WTC11 (cell line): Measurements from ENCODE around the gene SCAF4. TPM values are rescaled to one million over a fixed set of nuclear protein-coding genes. Genes with fewer than 3 reads are reported as not detected.

Experiments
- ATAC-seq: fragments of 200-7000 bp; cut with Tn5 transposase; 2 replicates; pipeline ENCODE4 v1.10.0; 2021; ENCODE audit warnings: mild to moderate bottlenecking, moderate library complexity
- CTCF ChIA-PET: fragments of 300-600 bp; sonication (Branson Sonifier 250); formaldehyde crosslinking; loops from one replicate; lab custom pipeline; 2021; ENCODE audit warnings: antibody characterized with exemption; lab: Charles Lee
- POLR2A ChIA-PET: fragments of 350-600 bp; sonication (Branson Sonifier 250); formaldehyde crosslinking; loops from one replicate; lab custom pipeline; 2021; ENCODE audit warnings: antibody characterized with exemption; lab: Charles Lee
- DNase-seq: peaks from one replicate; pipeline ENCODE4 v3.0.0; 2021; ENCODE audit warnings: low spot score
- H3K27ac Mint-ChIP-seq: 2 replicates; pipeline ENCODE4 v1.8.0; 2021; ENCODE audit warnings: mixed read lengths
- H3K27me3 Mint-ChIP-seq: 2 replicates; pipeline ENCODE4 v1.8.0; 2021; ENCODE audit warnings: low read depth, mild to moderate bottlenecking, moderate library complexity, mixed read lengths
- H3K36me3 Mint-ChIP-seq: 2 replicates; pipeline ENCODE4 v1.8.0; 2021; ENCODE audit warnings: mixed read lengths
- H3K4me1 Mint-ChIP-seq: 2 replicates; pipeline ENCODE4 v1.8.0; 2022; ENCODE audit warnings: mixed read lengths
- H3K4me3 Mint-ChIP-seq: 2 replicates; pipeline ENCODE4 v1.8.0; 2021; ENCODE audit warnings: mild to moderate bottlenecking, moderate library complexity, mixed read lengths
- H3K9me3 Mint-ChIP-seq: 2 replicates; pipeline ENCODE4 v1.8.0; 2021; ENCODE audit warnings: mixed read lengths
- ATF1 ChIP-seq: sonication (generic); formaldehyde crosslinking; IDR thresholded peaks from 2 replicates; pipeline ENCODE4 v1.8.1; 2023; ENCODE audit warnings: mild to moderate bottlenecking, moderate library complexity, missing genetic modification reagents
- FOXP1 ChIP-seq: sonication (generic); formaldehyde crosslinking; IDR thresholded peaks from 2 replicates; pipeline ENCODE4 v1.8.0; 2022; ENCODE audit warnings: missing genetic modification reagents, mild to moderate bottlenecking, moderate library complexity, borderline replicate concordance
- GRHL2 ChIP-seq: fragments of 250-450 bp; sonication (Bioruptor Pico); IDR thresholded peaks from 2 replicates; pipeline ENCODE4 v1.8.0; 2022; ENCODE audit warnings: mild to moderate bottlenecking, moderate library complexity; ENCODE audit not compliant: insufficient replicate concordance, severe bottlenecking
- MYBL2 ChIP-seq: sonication (generic); formaldehyde crosslinking; IDR thresholded peaks from 2 replicates; pipeline ENCODE4 v1.8.1; 2023; ENCODE audit warnings: mild to moderate bottlenecking, moderate library complexity, missing genetic modification reagents
- NFATC4 ChIP-seq: fragments of 250-450 bp; sonication (Bioruptor Pico); IDR thresholded peaks from 2 replicates; pipeline ENCODE4 v1.9.0; 2021; ENCODE audit warnings: mild to moderate bottlenecking
- RELA ChIP-seq: sonication (generic); formaldehyde crosslinking; IDR thresholded peaks from 2 replicates; pipeline ENCODE4 v1.8.1; 2022; ENCODE audit warnings: missing genetic modification reagents, mild to moderate bottlenecking, borderline replicate concordance
- SMAD4 ChIP-seq: sonication (generic); formaldehyde crosslinking; IDR thresholded peaks from 2 replicates; pipeline ENCODE4 v1.8.0; 2022; ENCODE audit warnings: mild to moderate bottlenecking, missing genetic modification reagents
- SP1 ChIP-seq: sonication (generic); formaldehyde crosslinking; conservative IDR thresholded peaks from 2 replicates; pipeline ENCODE4 v1.8.1; 2022; ENCODE audit warnings: missing genetic modification reagents
- TEAD1 ChIP-seq: sonication (generic); formaldehyde crosslinking; IDR thresholded peaks from 2 replicates; pipeline ENCODE4 v1.8.0; 2022; ENCODE audit warnings: mild to moderate bottlenecking, missing genetic modification reagents
- ZNF317 ChIP-seq: sonication (generic); formaldehyde crosslinking; IDR thresholded peaks from 2 replicates; pipeline ENCODE4 v1.8.1; 2023; ENCODE audit warnings: low read depth, mild to moderate bottlenecking, moderate library complexity, missing genetic modification reagents, borderline replicate concordance
- total RNA-seq: library from RNA; stranded (reverse); gene quantifications from 3 replicates; pipeline ENCODE4 v1.2.3, GENCODE V29; 2021
- TF ChIP-seq, protein P1 (sequence below): sonication (generic); formaldehyde crosslinking; IDR thresholded peaks from 2 replicates; pipeline ENCODE4 v1.8.1; 2023; ENCODE audit warnings: mild to moderate bottlenecking, moderate library complexity, missing genetic modification reagents
- TF ChIP-seq, protein P2 (sequence below): sonication (generic); formaldehyde crosslinking; IDR thresholded peaks from 2 replicates; pipeline ENCODE4 v1.8.0; 2022; ENCODE audit warnings: mild to moderate bottlenecking, missing genetic modification reagents
- TF ChIP-seq, protein P3 (sequence below): sonication (generic); formaldehyde crosslinking; IDR thresholded peaks from 2 replicates; pipeline ENCODE4 v1.8.0; 2023; ENCODE audit warnings: missing genetic modification reagents, mild to moderate bottlenecking, borderline replicate concordance
- TF ChIP-seq, protein P4 (sequence below): sonication (generic); formaldehyde crosslinking; IDR thresholded peaks from 2 replicates; pipeline ENCODE4 v1.8.0; 2023; ENCODE audit warnings: missing genetic modification reagents
- TF ChIP-seq, protein P5 (sequence below): sonication (generic); formaldehyde crosslinking; IDR thresholded peaks from 2 replicates; pipeline ENCODE4 v1.8.1; 2022; ENCODE audit warnings: low read depth, mild to moderate bottlenecking, moderate library complexity, missing genetic modification reagents, borderline replicate concordance
- TF ChIP-seq, protein P6 (sequence below): sonication (generic); formaldehyde crosslinking; IDR thresholded peaks from 2 replicates; pipeline ENCODE4 v1.8.1; 2023; ENCODE audit warnings: mild to moderate bottlenecking, missing genetic modification reagents, moderate library complexity

Gene SCAF4
- total RNA-seq, 1 experiment from 2014 or later: 54.0 TPM

DNA sequence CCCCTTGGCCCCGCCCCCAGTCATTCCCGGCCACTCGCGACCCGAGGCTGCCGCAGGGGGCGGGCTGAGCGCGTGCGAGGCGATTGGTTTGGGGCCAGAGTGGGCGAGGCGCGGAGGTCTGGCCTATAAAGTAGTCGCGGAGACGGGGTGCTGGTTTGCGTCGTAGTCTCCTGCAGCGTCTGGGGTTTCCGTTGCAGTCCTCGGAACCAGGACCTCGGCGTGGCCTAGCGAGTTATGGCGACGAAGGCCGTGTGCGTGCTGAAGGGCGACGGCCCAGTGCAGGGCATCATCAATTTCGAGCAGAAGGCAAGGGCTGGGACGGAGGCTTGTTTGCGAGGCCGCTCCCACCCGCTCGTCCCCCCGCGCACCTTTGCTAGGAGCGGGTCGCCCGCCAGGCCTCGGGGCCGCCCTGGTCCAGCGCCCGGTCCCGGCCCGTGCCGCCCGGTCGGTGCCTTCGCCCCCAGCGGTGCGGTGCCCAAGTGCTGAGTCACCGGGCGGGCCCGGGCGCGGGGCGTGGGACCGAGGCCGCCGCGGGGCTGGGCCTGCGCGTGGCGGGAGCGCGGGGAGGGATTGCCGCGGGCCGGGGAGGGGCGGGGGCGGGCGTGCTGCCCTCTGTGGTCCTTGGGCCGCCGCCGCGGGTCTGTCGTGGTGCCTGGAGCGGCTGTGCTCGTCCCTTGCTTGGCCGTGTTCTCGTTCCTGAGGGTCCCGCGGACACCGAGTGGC is 72.2 kb downstream of the SCAF4 start, which contains the start of gene SOD1 (continued):
- peak; percentile 82; the same call in 1 of the 2 replicates for TF ChIP-seq FOXP1 (CRISPR knock-in tag)
- TF ChIP-seq, protein P1, sequence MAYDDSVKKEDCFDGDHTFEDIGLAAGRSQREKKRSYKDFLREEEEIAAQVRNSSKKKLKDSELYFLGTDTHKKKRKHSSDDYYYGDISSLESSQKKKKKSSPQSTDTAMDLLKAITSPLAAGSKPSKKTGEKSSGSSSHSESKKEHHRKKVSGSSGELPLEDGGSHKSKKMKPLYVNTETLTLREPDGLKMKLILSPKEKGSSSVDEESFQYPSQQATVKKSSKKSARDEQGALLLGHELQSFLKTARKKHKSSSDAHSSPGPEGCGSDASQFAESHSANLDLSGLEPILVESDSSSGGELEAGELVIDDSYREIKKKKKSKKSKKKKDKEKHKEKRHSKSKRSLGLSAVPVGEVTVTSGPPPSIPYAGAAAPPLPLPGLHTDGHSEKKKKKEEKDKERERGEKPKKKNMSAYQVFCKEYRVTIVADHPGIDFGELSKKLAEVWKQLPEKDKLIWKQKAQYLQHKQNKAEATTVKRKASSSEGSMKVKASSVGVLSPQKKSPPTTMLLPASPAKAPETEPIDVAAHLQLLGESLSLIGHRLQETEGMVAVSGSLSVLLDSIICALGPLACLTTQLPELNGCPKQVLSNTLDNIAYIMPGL (CRISPR knock-in tag): 0 out of 2 replicates have a peak, but pooled peaks have one; percentile 22
- TF ChIP-seq, protein P2, sequence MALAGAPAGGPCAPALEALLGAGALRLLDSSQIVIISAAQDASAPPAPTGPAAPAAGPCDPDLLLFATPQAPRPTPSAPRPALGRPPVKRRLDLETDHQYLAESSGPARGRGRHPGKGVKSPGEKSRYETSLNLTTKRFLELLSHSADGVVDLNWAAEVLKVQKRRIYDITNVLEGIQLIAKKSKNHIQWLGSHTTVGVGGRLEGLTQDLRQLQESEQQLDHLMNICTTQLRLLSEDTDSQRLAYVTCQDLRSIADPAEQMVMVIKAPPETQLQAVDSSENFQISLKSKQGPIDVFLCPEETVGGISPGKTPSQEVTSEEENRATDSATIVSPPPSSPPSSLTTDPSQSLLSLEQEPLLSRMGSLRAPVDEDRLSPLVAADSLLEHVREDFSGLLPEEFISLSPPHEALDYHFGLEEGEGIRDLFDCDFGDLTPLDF: peak; percentile 78; the same call in 1 of the 2 replicates
- TF ChIP-seq RELA (CRISPR knock-in tag): peak; percentile 84; the same call in 1 of the 2 replicates
- TF ChIP-seq, protein P3, sequence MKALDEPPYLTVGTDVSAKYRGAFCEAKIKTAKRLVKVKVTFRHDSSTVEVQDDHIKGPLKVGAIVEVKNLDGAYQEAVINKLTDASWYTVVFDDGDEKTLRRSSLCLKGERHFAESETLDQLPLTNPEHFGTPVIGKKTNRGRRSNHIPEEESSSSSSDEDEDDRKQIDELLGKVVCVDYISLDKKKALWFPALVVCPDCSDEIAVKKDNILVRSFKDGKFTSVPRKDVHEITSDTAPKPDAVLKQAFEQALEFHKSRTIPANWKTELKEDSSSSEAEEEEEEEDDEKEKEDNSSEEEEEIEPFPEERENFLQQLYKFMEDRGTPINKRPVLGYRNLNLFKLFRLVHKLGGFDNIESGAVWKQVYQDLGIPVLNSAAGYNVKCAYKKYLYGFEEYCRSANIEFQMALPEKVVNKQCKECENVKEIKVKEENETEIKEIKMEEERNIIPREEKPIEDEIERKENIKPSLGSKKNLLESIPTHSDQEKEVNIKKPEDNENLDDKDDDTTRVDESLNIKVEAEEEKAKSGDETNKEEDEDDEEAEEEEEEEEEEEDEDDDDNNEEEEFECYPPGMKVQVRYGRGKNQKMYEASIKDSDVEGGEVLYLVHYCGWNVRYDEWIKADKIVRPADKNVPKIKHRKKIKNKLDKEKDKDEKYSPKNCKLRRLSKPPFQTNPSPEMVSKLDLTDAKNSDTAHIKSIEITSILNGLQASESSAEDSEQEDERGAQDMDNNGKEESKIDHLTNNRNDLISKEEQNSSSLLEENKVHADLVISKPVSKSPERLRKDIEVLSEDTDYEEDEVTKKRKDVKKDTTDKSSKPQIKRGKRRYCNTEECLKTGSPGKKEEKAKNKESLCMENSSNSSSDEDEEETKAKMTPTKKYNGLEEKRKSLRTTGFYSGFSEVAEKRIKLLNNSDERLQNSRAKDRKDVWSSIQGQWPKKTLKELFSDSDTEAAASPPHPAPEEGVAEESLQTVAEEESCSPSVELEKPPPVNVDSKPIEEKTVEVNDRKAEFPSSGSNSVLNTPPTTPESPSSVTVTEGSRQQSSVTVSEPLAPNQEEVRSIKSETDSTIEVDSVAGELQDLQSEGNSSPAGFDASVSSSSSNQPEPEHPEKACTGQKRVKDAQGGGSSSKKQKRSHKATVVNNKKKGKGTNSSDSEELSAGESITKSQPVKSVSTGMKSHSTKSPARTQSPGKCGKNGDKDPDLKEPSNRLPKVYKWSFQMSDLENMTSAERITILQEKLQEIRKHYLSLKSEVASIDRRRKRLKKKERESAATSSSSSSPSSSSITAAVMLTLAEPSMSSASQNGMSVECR (CRISPR knock-in tag): peak; percentile 93
- 0 out of 2 replicates have a peak, but pooled peaks have one; percentile 48 for TF ChIP-seq SMAD4 (CRISPR knock-in tag)
- TF ChIP-seq, protein P4, sequence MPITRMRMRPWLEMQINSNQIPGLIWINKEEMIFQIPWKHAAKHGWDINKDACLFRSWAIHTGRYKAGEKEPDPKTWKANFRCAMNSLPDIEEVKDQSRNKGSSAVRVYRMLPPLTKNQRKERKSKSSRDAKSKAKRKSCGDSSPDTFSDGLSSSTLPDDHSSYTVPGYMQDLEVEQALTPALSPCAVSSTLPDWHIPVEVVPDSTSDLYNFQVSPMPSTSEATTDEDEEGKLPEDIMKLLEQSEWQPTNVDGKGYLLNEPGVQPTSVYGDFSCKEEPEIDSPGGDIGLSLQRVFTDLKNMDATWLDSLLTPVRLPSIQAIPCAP (CRISPR knock-in tag): peak; percentile 71; the same call in 1 of the 2 replicates
- TF ChIP-seq, protein P5, sequence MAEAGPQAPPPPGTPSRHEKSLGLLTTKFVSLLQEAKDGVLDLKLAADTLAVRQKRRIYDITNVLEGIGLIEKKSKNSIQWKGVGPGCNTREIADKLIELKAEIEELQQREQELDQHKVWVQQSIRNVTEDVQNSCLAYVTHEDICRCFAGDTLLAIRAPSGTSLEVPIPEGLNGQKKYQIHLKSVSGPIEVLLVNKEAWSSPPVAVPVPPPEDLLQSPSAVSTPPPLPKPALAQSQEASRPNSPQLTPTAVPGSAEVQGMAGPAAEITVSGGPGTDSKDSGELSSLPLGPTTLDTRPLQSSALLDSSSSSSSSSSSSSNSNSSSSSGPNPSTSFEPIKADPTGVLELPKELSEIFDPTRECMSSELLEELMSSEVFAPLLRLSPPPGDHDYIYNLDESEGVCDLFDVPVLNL (CRISPR knock-in tag): peak; percentile 36; the same call in 1 of the 2 replicates
- no peak for TF ChIP-seq ZNF317
- TF ChIP-seq ATF1 (CRISPR knock-in tag): peak; percentile 76; the same call in 1 of the 2 replicates
- TF ChIP-seq MYBL2 (CRISPR knock-in tag): peak; percentile 66; the same call in 1 of the 2 replicates
- TF ChIP-seq SP1 (CRISPR knock-in tag): peak; percentile 93
- peak; percentile 79 for TF ChIP-seq TEAD1 (CRISPR knock-in tag)
- no peak for TF ChIP-seq GRHL2 (CRISPR knock-in tag)

DNA sequence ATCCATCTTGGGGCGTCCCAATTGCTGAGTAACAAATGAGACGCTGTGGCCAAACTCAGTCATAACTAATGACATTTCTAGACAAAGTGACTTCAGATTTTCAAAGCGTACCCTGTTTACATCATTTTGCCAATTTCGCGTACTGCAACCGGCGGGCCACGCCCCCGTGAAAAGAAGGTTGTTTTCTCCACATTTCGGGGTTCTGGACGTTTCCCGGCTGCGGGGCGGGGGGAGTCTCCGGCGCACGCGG is 72.7 kb downstream of the SCAF4 start:
- ChIA-PET CTCF (no interaction called here), POLR2A (no interaction called here)
- peaks cover 26% of the 10 kb centered on the region for H3K4me1 Mint-ChIP-seq
- ATAC-seq (no peak), DNase-seq (no peak)
- no peak for TF ChIP-seq NFATC4 (CRISPR knock-in tag)
- TF ChIP-seq, protein P6, sequence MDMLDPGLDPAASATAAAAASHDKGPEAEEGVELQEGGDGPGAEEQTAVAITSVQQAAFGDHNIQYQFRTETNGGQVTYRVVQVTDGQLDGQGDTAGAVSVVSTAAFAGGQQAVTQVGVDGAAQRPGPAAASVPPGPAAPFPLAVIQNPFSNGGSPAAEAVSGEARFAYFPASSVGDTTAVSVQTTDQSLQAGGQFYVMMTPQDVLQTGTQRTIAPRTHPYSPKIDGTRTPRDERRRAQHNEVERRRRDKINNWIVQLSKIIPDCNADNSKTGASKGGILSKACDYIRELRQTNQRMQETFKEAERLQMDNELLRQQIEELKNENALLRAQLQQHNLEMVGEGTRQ (CRISPR knock-in tag): 0 out of 2 replicates have a peak, but pooled peaks have one; percentile 13
- H3K27ac Mint-ChIP-seq: peak overlapping the region; percentile 87
- peaks cover 7% of the 10 kb centered on the region; the same call in 1 of the 2 replicates for H3K9me3 Mint-ChIP-seq
- peaks cover 25% of the 10 kb centered on the region for H3K36me3 Mint-ChIP-seq
- H3K27me3 Mint-ChIP-seq: no peaks in the 10 kb centered on the region
- peak overlapping the region; percentile 95 for H3K4me3 Mint-ChIP-seq
